ENCODE data around the gene HLA-DPB1. TPM values are rescaled to one million over a fixed set of nuclear protein-coding genes. Genes with fewer than 3 reads are reported as not detected.
"Not testable (repeated sequence)": the region's sequence is repeated elsewhere in the genome, so short reads cannot be mapped to it uniquely, and the experiment has no call there.

HLA-DPB1 gene
- polyA plus RNA-seq, 1 experiment, result 1.6 TPM

GRCh38 chr6:33052627-33053026 is 23.2 kb upstream of the HLA-DPB1 start:
- POLR2A ChIA-PET, result no interaction called here
- CTCF ChIA-PET, result no interaction called here

GRCh38 chr6:33053230-33053629 is 22.6 kb upstream of the HLA-DPB1 start:
- no peak for TF ChIP-seq CTCF (IDR thresholded peaks at IDR 0.05; ENCODE audit: low read depth, low read length)
- POLR2A ChIA-PET, result no interaction called here
- Histone ChIP-seq H3K27ac (ENCODE audit: low read depth, low read length) (no peak overlapping the region), H3K27me3 (ENCODE audit: control insufficient read depth, insufficient read depth, low read length) (peaks cover 19% of the 10 kb centered on the region), H3K9me3 (ENCODE audit: control insufficient read depth, insufficient read depth, low read length) (no peaks in the 10 kb centered on the region), H3K4me3 (ENCODE audit: low read depth, low read length) (no peak overlapping the region)
- DNase-seq (ENCODE audit: low read depth, low spot score), result no peak
- CTCF ChIA-PET, result no interaction called here

More at GRCh38 chr6:33052627-33053026, 23.2 kb upstream of the HLA-DPB1 start:
- Histone ChIP-seq H3K4me3 (ENCODE audit: low read depth, low read length) (no peak overlapping the region), H3K27me3 (ENCODE audit: control insufficient read depth, insufficient read depth, low read length) (peaks cover 17% of the 10 kb centered on the region), H3K9me3 (ENCODE audit: control insufficient read depth, insufficient read depth, low read length) (no peaks in the 10 kb centered on the region), H3K27ac (ENCODE audit: low read depth, low read length) (no peak overlapping the region)
- TF ChIP-seq CTCF (IDR thresholded peaks at IDR 0.05; ENCODE audit: low read depth, low read length), result no peak
- no peak for DNase-seq (ENCODE audit: low read depth, low spot score)

DNA sequence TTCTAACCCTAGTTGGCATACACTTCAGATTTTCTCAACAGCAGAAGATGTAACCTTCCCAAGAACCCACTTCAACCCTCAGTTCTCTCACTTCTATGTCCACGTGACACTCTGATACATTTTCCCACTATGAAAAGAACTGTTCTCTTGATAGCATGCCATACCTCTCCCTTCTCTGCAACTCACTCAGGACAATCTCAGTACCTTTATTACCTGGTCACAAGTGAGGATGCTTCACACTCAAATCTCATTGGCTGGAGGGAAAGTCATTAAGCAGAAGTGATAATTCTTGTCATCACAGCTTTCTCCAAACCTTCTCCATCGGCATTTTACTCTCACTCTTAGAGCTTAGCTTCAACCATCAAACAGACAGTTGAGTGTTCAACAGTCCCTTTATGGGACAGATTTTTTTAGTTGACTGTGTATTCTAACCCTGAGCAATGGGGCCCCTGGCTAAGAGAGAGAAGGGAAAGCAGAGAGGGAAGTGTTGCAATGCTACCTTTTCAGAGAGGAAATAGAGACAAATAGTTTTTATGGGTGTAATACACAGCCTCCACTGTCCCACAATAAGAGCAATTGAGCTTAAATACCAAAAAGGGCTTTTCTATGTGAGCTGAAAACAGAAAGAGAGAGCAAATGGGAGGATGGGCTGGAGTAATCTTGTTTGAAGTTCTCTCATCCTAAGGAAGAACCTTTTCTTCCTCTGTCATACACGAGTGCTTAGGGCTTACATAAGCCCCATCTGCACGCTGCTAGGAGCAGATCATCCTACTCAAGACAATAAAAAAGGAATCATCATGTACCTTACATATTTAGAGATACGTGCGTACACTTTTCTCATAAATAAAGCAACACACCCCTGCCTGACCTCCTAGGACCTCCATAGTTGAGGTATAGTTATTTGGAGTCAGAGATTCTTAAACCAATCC is 18.3 kb upstream of the HLA-DPB1 start:
- ChIA-PET POLR2A (no interaction called here), CTCF (interaction anchor here (0.6 kb wide), 1 partner anchor 190 kb away, joined by 3 read pairs; no protein-coding TSS in a partner anchor)
- no peak overlapping the region for H3K27ac ChIP-seq (ENCODE audit: low read depth, low read length)
- H3K9me3 ChIP-seq (ENCODE audit: control insufficient read depth, insufficient read depth, low read length), result no peaks in the 10 kb centered on the region
- DNase-seq (ENCODE audit: low read depth, low spot score), result no peak
- no peak overlapping the region for H3K4me3 ChIP-seq (ENCODE audit: low read depth, low read length)
- TF ChIP-seq CTCF (IDR thresholded peaks at IDR 0.05; ENCODE audit: low read depth, low read length), result no peak
- peaks cover 9% of the 10 kb centered on the region for H3K27me3 ChIP-seq (ENCODE audit: control insufficient read depth, insufficient read depth, low read length)

DNA sequence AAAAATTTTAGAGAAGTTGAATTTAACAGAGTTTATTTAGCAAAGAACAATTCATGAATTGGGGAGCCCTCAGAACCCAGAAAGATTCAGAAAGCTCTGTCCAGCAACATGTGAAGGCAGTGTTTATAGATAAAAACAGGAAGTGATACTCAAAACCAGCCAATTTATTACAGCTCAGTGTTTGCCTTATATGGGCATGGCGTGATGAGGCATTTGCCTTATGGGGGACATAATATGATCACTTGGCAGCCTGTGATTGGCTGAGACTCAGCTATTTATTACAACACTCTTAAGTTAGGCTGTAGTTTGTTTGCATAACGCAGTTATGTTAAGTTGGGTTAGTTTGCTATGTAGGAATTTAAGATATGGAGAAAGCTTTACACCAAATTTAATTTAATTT is 13.8 kb upstream of the HLA-DPB1 start:
- Histone ChIP-seq H3K4me3 (ENCODE audit: low read depth, low read length) (no peak overlapping the region), H3K9me3 (ENCODE audit: control insufficient read depth, insufficient read depth, low read length) (no peaks in the 10 kb centered on the region), H3K27me3 (ENCODE audit: control insufficient read depth, insufficient read depth, low read length) (peaks cover 2% of the 10 kb centered on the region), H3K27ac (ENCODE audit: low read depth, low read length) (no peak overlapping the region)
- no peak for TF ChIP-seq CTCF (IDR thresholded peaks at IDR 0.05; ENCODE audit: low read depth, low read length)
- POLR2A ChIA-PET, result no interaction called here
- no peak for DNase-seq (ENCODE audit: low read depth, low spot score)
- CTCF ChIA-PET, result no interaction called here

DNA sequence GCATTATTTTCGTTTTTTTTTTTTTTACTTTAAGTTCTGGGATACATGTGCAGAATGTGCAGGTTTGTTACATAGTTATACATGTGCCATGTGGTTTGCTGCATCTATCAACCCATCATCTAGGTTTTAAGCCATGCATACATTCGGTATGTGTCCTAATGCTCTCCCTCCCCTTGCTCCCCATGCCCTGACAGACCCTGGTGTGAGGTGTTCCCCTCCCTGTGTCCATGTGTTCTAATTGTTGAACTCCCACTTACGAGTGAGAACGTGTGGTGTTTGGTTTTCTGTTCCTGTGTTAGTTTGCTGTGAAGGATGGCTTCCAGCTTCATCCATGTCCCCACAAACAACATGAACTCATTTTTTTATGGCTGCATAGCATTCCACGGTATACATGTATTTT is 12.4 kb upstream of the HLA-DPB1 start:
- H3K27me3 ChIP-seq (ENCODE audit: control insufficient read depth, insufficient read depth, low read length); H3K9me3 ChIP-seq (ENCODE audit: control insufficient read depth, insufficient read depth, low read length); CTCF ChIA-PET; H3K27ac ChIP-seq (ENCODE audit: low read depth, low read length); DNase-seq (ENCODE audit: low read depth, low spot score); POLR2A ChIA-PET; H3K4me3 ChIP-seq (ENCODE audit: low read depth, low read length): not testable (repeated sequence)
